Activated naive CD4-positive, alpha-beta T cell treated with anti-CD3 and anti-CD28 coated beads, Interleukin-2, amount 10 ng/mL, durations not matched to agents 7 days and 5 days (primary cell): Measurements from ENCODE around the gene SRRM3.

Experiments used
- CTCF ChIA-PET: fragments of 350-600 bp; sonication (Branson Sonifier 250); formaldehyde crosslinking; loops from one replicate; lab custom pipeline; 2021; ENCODE audit warnings: antibody characterized with exemption; lab: Charles Lee
- DNase-seq: peaks from one replicate; pipeline ENCODE4 v3.0.0-alpha.2; 2020
- H3K27ac Mint-ChIP-seq: one replicate; pipeline ENCODE4 v1.8.0; 2021; ENCODE audit warnings: mild to moderate bottlenecking, moderate library complexity, mixed read lengths
- H3K27me3 Mint-ChIP-seq: one replicate; pipeline ENCODE4 v1.8.0; 2021; ENCODE audit warnings: mild to moderate bottlenecking, mixed read lengths
- H3K36me3 Mint-ChIP-seq: one replicate; pipeline ENCODE4 v1.8.0; 2021; ENCODE audit warnings: mixed read lengths
- H3K4me1 Mint-ChIP-seq: one replicate; pipeline ENCODE4 v1.8.0; 2021; ENCODE audit warnings: mixed read lengths
- H3K4me3 Mint-ChIP-seq: one replicate; pipeline ENCODE4 v1.8.0; 2021; ENCODE audit warnings: mild to moderate bottlenecking, moderate library complexity, mixed read lengths
- H3K9me3 Mint-ChIP-seq: one replicate; pipeline ENCODE4 v1.8.0; 2021; ENCODE audit warnings: mixed read lengths

Gene SRRM3

GRCh38 chr7:76246804-76247389 is 45.2 kb downstream of the SRRM3 start:
- no peaks in the 10 kb centered on the region for H3K36me3 Mint-ChIP-seq
- peaks cover 17% of the 10 kb centered on the region for H3K27me3 Mint-ChIP-seq
- CTCF ChIA-PET = interaction anchor here (0.7 to 1.7 kb wide), 2 partner anchors 8 to 16 kb away, joined by 3 to 7 read pairs; no protein-coding TSS in a partner anchor
- DNase-seq = no peak
- H3K27ac Mint-ChIP-seq = no peak overlapping the region
- no peaks in the 10 kb centered on the region for H3K9me3 Mint-ChIP-seq
- no peaks in the 10 kb centered on the region for H3K4me1 Mint-ChIP-seq
- no peak overlapping the region for H3K4me3 Mint-ChIP-seq

DNA sequence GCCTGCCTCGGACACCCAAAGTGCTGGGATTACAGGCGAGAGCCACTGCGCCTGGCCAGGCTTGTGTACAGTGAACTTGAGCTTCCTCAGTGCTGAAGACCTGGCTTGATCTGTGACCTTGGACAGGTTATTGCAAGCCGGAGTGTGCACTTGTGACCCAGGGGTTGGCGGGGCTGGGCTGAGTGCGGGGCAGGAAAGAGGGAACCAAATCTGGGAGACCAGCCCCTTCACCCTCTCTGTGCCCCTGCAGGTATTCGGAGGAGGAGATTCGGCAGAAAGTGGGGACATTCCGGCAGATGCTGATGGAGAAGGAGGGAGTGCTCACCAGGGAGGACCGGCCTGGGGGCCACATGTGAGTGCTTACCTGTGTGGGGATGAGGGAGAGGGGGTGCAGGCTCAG is 46.2 kb downstream of the SRRM3 start:
- Mint-ChIP-seq H3K27ac (no peak overlapping the region), H3K4me1 (no peaks in the 10 kb centered on the region), H3K4me3 (no peak overlapping the region), H3K36me3 (no peaks in the 10 kb centered on the region), H3K27me3 (peaks cover 16% of the 10 kb centered on the region), H3K9me3 (no peaks in the 10 kb centered on the region)
- CTCF ChIA-PET = no interaction called here
- no peak for DNase-seq

- Mint-ChIP-seq H3K4me1 (no peaks in the 10 kb centered on the region), H3K27me3 (peaks cover 13% of the 10 kb centered on the region), H3K27ac (no peak overlapping the region), H3K9me3 (no peaks in the 10 kb centered on the region), H3K4me3 (no peak overlapping the region), H3K36me3 (no peaks in the 10 kb centered on the region)
- CTCF ChIA-PET = no interaction called here
- no peak for DNase-seq
Measured at GRCh38 chr7:76252021-76252420, 50.3 kb downstream of the SRRM3 start.

DNA sequence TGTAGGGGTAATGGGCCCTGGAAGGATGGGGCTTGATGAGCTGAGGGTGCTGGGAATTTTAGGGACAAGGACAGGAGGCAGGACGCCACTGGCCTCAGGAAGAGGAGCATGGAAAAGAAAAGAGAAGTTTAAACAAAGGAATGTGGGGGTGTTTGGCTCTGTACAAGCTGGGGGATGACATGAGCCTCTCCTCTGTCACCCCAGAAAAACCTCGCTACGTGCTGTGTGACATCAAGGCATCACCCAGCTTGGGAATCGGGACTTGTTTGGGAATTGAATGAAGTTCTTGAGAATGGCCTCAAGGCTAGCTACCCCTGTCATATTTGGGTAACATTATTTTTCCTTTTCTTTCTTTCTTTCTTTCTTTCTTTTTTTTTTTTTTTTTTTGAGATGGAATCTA is 53.1 kb downstream of the SRRM3 start:
- no peak for DNase-seq
- H3K27ac Mint-ChIP-seq = no peak overlapping the region
- CTCF ChIA-PET = interaction anchor here (0.7 to 1.4 kb wide), 4 partner anchors 8 to 76 kb away, joined by 3 to 4 read pairs (median 3); no protein-coding TSS in a partner anchor
- H3K36me3 Mint-ChIP-seq = no peaks in the 10 kb centered on the region
- H3K4me3 Mint-ChIP-seq = no peak overlapping the region
- H3K9me3 Mint-ChIP-seq = no peaks in the 10 kb centered on the region
- H3K4me1 Mint-ChIP-seq = peaks cover 3% of the 10 kb centered on the region
- peaks cover 37% of the 10 kb centered on the region for H3K27me3 Mint-ChIP-seq

DNA sequence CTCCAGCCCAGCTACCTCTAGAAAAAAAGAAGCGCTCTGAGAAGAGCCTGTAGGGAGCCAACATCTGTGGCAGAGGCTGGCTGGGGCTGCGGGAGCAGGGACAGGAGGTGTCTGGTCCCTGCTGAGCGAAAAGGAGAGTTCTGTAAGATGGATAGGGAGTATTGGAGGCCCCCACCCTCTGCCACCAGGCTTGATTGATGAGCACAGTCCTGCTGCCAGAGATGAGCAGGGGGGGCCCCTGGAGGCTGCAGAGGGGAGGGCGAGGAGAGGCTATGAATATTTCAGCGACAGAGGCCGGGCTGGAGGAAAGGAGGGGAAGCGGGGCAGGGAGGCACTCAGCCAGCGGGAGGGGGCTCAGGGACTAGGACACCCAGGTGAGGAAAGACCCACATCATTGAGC is 56.3 kb downstream of the SRRM3 start:
- Mint-ChIP-seq H3K4me3 (no peak overlapping the region), H3K9me3 (no peaks in the 10 kb centered on the region)
- DNase-seq = no peak

DNA sequence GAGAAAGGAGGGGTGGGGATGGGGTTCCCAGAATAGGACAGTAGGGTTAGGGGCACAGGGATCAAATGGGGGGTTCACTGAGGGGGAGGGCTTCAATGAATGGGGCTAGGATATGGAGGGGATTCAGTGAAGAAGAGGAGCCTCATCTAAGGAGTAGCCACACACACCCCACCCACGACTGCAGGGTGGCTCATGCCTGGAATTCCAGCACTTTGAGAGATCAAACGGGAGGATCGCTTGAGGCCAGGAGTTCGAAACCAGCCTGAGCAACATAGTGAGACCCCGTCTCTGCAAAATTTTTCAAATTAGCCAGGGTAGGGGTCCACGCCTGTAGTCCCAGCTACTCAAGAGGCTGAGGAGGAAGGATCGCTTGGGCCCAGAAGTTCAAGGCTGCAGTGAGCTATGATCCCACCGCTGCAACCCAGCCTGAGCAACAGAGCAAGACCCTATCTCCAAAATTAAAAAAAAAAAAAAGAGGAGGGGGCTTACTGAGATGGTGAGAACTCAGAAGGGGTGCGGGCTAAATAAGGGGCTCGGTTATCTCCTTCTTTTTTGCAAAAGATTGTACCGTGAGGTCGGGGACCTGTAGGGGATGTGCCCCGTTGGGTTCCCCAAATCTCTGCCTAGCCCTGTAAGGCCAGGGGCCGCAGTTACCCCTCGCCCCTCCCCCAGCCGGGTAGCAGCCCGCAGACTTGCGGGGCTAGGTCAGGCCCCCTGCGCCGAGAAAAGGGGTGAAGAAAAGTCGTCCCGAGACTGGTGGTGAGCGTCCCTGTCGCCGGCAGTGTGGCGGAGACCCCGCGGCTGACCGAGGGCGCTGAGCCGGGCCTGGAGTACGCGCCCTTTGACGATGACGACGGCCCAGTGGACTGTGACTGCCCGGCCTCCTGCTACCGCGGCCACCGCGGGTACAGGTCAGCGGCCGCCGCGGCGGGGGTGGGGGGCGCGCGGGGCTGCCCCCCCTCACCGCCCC is 57.7 kb downstream of the SRRM3 start:
- Mint-ChIP-seq H3K36me3 (no peaks in the 10 kb centered on the region), H3K9me3 (no peaks in the 10 kb centered on the region), H3K4me1 (peaks cover 8% of the 10 kb centered on the region), H3K27me3 (peaks cover 70% of the 10 kb centered on the region), H3K27ac (no peak overlapping the region), H3K4me3 (no peak overlapping the region)
- CTCF ChIA-PET = no interaction called here
- DNase-seq = no peak

More for the DNA sequence above, 56.3 kb downstream of the SRRM3 start:
- Mint-ChIP-seq H3K27me3 (peaks cover 65% of the 10 kb centered on the region), H3K27ac (no peak overlapping the region), H3K36me3 (no peaks in the 10 kb centered on the region), H3K4me1 (peaks cover 8% of the 10 kb centered on the region)
- CTCF ChIA-PET = interaction anchor here (0.7 kb wide), 1 partner anchor 14 kb away, joined by 3 read pairs; no protein-coding TSS in a partner anchor

DNA sequence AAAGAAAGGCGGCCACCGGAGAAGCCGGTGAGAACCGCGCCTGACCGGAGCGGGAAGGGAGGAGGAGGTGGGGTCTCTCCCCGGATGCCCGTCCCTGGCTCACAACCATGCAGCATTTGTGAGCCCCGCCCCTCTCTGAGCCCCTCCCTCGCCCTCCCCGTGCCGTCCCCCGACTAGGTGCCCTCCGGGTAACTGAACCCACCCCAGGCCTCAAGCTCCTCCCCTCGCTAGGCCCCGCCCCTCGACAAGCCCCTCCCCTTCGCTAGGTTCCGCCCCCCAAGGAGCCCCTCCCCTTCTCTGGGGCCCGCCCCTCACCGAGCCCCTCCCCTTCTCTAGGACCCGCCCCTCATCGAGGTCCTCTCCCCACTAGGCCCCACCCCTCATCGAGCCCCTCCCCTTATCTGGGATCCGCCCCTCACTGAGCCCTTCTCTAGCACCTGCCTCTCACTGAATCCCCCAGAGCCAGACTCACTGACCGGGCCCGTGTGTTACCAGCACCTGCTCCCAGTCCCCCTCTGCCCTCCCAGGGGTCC is 58.5 kb downstream of the SRRM3 start:
- Mint-ChIP-seq H3K4me3 (no peak overlapping the region), H3K4me1 (peaks cover 8% of the 10 kb centered on the region), H3K27me3 (peaks cover 66% of the 10 kb centered on the region), H3K9me3 (no peaks in the 10 kb centered on the region), H3K27ac (no peak overlapping the region), H3K36me3 (no peaks in the 10 kb centered on the region)
- peak; percentile 67 for DNase-seq
- CTCF ChIA-PET = no interaction called here

- no peak for DNase-seq
- H3K9me3 Mint-ChIP-seq = no peaks in the 10 kb centered on the region
- peaks cover 8% of the 10 kb centered on the region for H3K4me1 Mint-ChIP-seq
- no peak overlapping the region for H3K27ac Mint-ChIP-seq
- CTCF ChIA-PET = interaction anchor here (1.0 to 4.2 kb wide), 3 partner anchors 12 to 396 kb away, joined by 3 to 43 read pairs (median 4); no protein-coding TSS in a partner anchor
- H3K27me3 Mint-ChIP-seq = peaks cover 66% of the 10 kb centered on the region
- H3K36me3 Mint-ChIP-seq = no peaks in the 10 kb centered on the region
- H3K4me3 Mint-ChIP-seq = no peak overlapping the region
Measured at GRCh38 chr7:76261329-76261728, 59.6 kb downstream of the SRRM3 start.

DNA sequence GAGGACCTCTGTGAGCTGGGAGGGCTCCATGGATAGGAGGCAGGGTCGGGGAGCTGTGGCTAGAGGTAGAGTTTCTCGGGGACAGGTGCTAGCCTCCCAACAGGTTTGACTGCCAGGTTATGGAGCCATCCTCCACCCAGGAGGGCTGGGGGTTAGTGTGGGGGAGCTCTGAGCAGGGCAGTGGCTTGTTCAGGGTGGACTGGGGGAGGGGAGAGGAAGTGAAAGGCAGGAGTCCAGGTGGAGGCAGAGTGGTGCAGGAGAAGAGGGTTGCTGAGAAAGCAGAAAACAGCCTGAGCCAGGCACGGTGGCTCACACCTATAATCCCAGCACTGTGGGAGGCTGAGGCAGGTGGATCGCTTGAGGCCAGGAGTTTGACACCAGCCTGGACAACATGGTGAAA is 60.2 kb downstream of the SRRM3 start:
- peaks cover 8% of the 10 kb centered on the region for H3K4me1 Mint-ChIP-seq
- no peaks in the 10 kb centered on the region for H3K9me3 Mint-ChIP-seq
- no peak for DNase-seq
- peaks cover 70% of the 10 kb centered on the region for H3K27me3 Mint-ChIP-seq
- no peak overlapping the region for H3K4me3 Mint-ChIP-seq
- no peak overlapping the region for H3K27ac Mint-ChIP-seq
- CTCF ChIA-PET = interaction anchor here (0.7 to 4.2 kb wide), 8 partner anchors 9 to 396 kb away, joined by 3 to 43 read pairs (median 4); no protein-coding TSS in a partner anchor
- no peaks in the 10 kb centered on the region for H3K36me3 Mint-ChIP-seq

DNA sequence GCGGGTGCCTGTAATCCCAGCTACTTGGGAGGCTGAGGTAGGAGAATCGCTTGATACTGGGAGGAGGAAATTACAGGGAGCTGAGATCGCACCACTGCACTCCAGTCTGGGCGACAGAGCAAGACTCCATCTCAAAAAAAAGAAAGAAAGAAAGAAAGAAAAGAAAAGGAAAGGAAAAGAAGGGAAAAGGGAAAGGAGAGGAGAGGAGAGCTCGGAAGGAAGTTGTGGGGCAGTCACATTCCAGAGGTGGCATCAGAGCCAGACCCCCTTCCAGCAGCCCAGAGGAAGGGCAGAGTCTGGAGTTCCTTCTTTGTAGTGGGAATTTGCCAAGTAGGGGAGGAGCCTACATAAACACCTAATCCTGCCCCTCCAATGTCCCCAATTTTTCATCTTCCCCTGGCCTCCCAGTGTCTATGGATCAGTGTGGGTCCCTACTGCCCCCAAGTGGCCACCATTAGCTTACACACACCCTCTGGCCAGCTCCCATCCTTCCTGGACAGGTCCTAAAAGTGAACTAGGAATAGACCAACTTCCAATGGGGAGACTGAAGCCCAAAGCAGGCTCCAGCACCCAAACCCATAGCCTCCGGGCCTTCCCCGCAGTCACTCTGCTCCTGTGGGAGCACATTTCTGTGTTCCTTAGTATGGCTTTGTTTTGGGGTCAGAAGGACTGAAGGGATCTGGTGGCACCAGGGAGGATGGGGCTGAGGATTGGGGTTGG is 61.1 kb downstream of the SRRM3 start:
- peaks cover 70% of the 10 kb centered on the region for H3K27me3 Mint-ChIP-seq
- peak; percentile 59 for DNase-seq
- H3K36me3 Mint-ChIP-seq = no peaks in the 10 kb centered on the region
- peaks cover 10% of the 10 kb centered on the region for H3K4me1 Mint-ChIP-seq
- no peaks in the 10 kb centered on the region for H3K9me3 Mint-ChIP-seq
- CTCF ChIA-PET = interaction anchor here (0.6 to 4.2 kb wide), 19 partner anchors 8 to 131 kb away, joined by 3 to 43 read pairs (median 4); no protein-coding TSS in a partner anchor
- no peak overlapping the region for H3K4me3 Mint-ChIP-seq
- no peak overlapping the region for H3K27ac Mint-ChIP-seq

- Mint-ChIP-seq H3K9me3 (no peaks in the 10 kb centered on the region), H3K36me3 (no peaks in the 10 kb centered on the region), H3K4me1 (peaks cover 11% of the 10 kb centered on the region), H3K4me3 (no peak overlapping the region), H3K27ac (no peak overlapping the region), H3K27me3 (peaks cover 69% of the 10 kb centered on the region)
- no peak for DNase-seq
- CTCF ChIA-PET = interaction anchor here (0.8 kb wide), 1 partner anchor 26 kb away, joined by 4 read pairs; no protein-coding TSS in a partner anchor
Measured at GRCh38 chr7:76265299-76265698, 63.6 kb downstream of the SRRM3 start.

DNA sequence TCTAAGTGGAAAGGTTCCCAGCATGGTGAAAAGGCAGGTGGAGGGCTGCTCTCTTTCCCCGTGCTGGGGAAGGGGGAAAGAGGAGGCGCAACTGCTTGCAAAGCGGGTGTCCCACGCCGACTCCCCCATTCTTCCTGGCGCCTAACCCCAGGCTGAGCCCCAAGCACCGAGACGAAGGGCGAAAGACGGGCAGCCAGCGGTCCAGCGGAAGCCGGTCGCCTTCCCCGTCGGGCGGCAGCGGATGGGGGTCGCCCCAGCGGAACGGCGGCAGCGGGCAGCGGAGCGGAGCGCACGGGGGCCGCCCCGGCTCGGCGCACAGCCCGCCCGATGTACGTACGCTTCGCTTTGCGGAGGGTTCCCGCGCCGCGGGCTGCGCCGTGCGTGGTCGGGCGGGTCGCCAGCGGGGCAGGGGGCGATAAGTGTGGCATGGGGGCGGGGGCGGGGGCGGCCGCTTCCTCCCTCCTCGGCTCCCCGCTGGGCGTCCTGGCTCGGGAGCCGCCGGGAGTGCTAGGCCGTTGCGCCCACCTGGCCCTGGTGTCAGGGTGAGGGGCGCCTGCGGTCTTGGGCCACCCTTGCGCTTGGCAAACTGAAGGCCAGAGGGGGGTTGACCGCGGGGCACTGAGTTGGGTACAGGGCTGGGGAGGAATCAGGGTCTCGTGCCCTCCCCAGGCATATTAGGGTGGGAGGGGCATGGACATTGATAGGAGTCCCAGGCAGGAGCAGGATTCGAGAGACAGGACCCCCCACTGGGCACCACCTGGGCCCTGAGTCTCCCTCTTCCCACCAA is 65.6 kb downstream of the SRRM3 start:
- no peak overlapping the region for H3K27ac Mint-ChIP-seq
- no peak overlapping the region for H3K4me3 Mint-ChIP-seq
- peaks cover 57% of the 10 kb centered on the region for H3K27me3 Mint-ChIP-seq

DNA sequence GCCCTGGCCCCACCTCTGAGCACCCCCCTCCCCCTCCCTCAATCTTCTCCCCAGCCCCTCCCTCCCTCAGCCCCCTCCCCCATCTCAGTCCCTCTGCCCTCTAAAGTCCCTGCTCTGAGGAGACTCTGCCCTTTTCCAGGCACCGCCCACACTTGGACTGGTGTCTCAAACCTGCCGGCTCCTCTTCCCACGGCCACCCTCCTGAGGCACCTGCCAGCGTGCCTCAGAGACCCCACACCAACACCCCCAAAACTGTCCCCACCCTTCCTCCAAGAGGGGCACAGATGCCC is 66.1 kb downstream of the SRRM3 start:
- H3K4me3 Mint-ChIP-seq = no peak overlapping the region
- peaks cover 11% of the 10 kb centered on the region for H3K4me1 Mint-ChIP-seq
- no peaks in the 10 kb centered on the region for H3K9me3 Mint-ChIP-seq
- no peak for DNase-seq
- CTCF ChIA-PET = interaction anchor here (1.1 kb wide), 1 partner anchor 15 kb away, joined by 3 read pairs; no protein-coding TSS in a partner anchor
- H3K27ac Mint-ChIP-seq = no peak overlapping the region
- H3K27me3 Mint-ChIP-seq = peaks cover 53% of the 10 kb centered on the region
- no peaks in the 10 kb centered on the region for H3K36me3 Mint-ChIP-seq

More for the DNA sequence above, 65.6 kb downstream of the SRRM3 start:
- no peaks in the 10 kb centered on the region for H3K36me3 Mint-ChIP-seq
- CTCF ChIA-PET = no interaction called here
- no peaks in the 10 kb centered on the region for H3K9me3 Mint-ChIP-seq
- H3K4me1 Mint-ChIP-seq = peaks cover 6% of the 10 kb centered on the region
- no peak for DNase-seq
